ENCODE results near the gene DPYSL4. TPM values are rescaled to one million over a fixed set of nuclear protein-coding genes. Genes with fewer than 3 reads are reported as not detected.

DPYSL4 gene
- total RNA-seq, 1 experiment from 2014 or later, result 0.21 TPM

DNA sequence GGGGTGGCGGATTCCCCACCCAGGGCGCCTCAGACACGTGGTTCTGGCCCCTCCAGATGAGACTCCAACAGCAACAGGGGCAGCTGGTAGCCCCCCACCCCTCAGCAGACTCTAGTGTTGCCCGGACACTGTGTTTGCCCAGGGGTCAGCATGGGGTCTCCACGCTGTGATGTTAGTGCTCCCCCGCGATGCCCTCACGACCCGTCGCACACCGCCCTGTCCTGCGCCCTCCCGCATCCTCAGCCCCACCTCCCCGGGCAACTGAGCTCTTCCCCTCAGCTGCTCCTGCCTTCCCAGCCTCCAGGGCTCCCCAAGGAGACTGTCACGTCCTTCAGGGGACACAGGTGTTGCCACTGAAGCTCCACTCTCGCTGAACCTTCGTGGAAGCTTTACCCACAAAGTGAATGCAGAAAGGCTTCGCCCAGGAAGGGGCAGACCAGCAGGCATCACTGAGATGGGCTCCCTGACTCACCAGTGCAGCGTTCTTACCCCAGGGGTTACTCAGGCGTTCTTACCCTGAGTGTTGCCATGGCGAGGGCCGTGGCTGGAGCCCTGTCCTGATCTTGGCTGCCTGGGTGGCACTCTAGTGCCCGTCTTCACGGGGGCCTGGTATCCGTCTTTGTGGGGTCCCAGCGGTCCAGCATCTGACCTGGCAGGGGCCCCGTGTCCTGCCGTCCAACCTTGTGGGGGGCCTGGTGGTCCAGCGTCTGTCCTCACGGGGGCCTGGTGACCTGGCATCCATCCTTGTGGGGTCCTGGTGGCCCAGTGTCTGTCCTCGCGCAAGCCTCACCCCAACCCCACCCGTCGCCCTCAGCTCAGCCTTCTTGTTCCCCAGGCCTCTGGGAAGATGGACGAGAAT is 14.6 kb downstream of the DPYSL4 start:
- no peak for DNase-seq (ENCODE audit: unreplicated experiment)
- CTCF ChIA-PET, result interaction anchor here (0.6 kb wide), 2 partner anchors 47 to 141 kb away, joined by 3 to 4 read pairs; no protein-coding TSS in a partner anchor
- H3K27me3 Mint-ChIP-seq (ENCODE audit: insufficient read depth, unreplicated experiment), result no peaks in the 10 kb centered on the region
- no peaks in the 10 kb centered on the region for H3K9me3 Mint-ChIP-seq (ENCODE audit: unreplicated experiment)
- POLR2A ChIA-PET, result no interaction called here
- BruUV-seq (replicated peaks), result no TSS peak
- intact Hi-C loops (cut with micrococcal nuclease), result no loop called here
- no peak overlapping the region for H3K4me3 Mint-ChIP-seq (ENCODE audit: unreplicated experiment)
- peaks cover under 1% of the 10 kb centered on the region for H3K36me3 Mint-ChIP-seq (ENCODE audit: insufficient read depth, unreplicated experiment)
- H3K4me1 Mint-ChIP-seq (ENCODE audit: insufficient read depth, unreplicated experiment), result no peaks in the 10 kb centered on the region
- H3K27ac Mint-ChIP-seq (ENCODE audit: low read depth, unreplicated experiment), result no peak overlapping the region
- TF ChIP-seq, protein P1, sequence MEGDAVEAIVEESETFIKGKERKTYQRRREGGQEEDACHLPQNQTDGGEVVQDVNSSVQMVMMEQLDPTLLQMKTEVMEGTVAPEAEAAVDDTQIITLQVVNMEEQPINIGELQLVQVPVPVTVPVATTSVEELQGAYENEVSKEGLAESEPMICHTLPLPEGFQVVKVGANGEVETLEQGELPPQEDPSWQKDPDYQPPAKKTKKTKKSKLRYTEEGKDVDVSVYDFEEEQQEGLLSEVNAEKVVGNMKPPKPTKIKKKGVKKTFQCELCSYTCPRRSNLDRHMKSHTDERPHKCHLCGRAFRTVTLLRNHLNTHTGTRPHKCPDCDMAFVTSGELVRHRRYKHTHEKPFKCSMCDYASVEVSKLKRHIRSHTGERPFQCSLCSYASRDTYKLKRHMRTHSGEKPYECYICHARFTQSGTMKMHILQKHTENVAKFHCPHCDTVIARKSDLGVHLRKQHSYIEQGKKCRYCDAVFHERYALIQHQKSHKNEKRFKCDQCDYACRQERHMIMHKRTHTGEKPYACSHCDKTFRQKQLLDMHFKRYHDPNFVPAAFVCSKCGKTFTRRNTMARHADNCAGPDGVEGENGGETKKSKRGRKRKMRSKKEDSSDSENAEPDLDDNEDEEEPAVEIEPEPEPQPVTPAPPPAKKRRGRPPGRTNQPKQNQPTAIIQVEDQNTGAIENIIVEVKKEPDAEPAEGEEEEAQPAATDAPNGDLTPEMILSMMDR (IDR thresholded peaks at IDR 0.05; ENCODE audit: unreplicated experiment), result no peak

DNA sequence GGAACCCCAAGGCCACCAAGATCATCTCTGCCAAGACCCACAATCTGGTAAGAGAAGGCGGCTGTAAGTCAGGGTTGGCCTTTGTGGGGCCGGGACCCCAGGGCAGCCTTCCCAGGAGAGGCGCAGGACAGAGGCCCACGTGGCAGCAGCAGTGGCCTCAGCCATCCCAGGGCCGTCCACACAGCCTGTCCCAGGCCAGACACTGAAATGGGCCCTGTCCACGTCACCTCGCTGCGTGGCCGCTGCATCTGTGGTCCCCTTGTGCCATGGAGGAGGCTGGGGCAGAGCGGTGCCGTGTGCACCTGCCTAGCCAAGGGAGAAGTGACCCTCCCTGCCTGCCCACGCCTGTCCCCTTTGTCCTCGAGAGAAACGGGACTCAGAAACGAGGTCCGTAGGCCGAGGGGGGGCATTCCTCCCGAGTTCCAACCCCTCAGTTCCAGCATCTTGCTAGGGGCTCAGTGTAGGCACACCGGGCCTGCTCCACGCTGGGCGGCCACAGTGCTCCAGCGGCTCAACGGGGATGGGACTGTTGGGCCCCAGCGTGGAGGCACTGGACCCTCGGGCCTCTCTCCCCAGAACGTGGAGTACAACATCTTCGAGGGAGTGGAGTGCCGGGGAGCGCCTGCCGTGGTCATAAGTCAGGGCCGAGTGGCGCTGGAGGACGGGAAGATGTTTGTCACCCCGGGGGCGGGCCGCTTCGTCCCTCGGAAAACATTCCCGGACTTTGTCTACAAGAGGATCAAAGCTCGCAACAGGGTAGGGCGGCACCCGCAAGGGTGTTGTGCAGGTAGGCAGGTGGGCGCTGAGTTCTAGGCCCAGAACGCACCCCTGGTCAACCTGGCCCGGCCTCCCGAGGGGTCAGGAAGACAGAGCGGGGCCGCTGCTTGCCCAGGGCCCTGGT is 15.6 kb downstream of the DPYSL4 start:
- ChIA-PET POLR2A (no interaction called here), CTCF (interaction anchor here (0.6 kb wide), 1 partner anchor 140 kb away, joined by 4 read pairs; no protein-coding TSS in a partner anchor)

DNA sequence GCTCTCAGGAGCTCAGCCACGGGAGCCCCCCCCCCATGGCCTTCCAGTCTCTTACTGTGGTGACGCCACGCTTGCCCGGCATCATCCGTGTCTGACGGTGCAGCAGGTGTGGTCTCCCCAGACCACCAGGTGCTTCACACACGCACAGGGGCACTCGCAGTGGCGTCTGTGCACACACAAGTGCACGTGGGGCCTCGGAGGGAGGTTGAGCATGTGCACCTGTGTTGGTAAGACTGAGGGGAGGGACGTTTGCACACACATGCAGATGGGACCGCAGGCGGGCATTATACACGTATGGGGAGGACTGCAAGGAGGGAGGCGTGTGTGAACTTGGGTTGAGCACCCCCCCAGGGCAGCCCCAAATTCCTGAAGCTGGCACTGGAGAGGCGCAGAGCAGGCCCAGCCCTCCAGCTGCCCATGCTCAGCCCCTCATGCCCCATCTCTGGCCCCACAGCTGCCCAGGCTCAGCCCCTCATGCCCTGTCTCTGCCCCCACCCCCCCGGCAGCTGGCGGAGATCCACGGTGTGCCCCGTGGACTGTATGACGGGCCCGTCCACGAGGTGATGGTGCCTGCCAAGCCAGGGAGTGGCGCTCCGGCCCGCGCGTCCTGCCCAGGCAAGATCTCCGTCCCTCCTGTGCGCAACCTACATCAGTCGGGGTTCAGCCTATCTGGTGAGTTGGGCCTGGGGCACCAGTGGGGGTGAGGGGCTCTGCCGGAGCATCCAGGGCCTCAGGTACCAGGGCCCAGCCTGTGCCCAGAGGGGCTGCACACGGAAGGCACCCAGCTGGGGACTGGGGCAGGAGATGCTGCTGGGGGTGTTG is 16.7 kb downstream of the DPYSL4 start:
- Mint-ChIP-seq H3K9me3 (ENCODE audit: unreplicated experiment) (no peaks in the 10 kb centered on the region), H3K27me3 (ENCODE audit: insufficient read depth, unreplicated experiment) (no peaks in the 10 kb centered on the region), H3K27ac (ENCODE audit: low read depth, unreplicated experiment) (no peak overlapping the region), H3K36me3 (ENCODE audit: insufficient read depth, unreplicated experiment) (peaks cover 4% of the 10 kb centered on the region), H3K4me1 (ENCODE audit: insufficient read depth, unreplicated experiment) (no peaks in the 10 kb centered on the region), H3K4me3 (ENCODE audit: unreplicated experiment) (no peak overlapping the region)
- CTCF ChIA-PET, result no interaction called here
- no peak for DNase-seq (ENCODE audit: unreplicated experiment)
- TF ChIP-seq, protein P1 (IDR thresholded peaks at IDR 0.05; ENCODE audit: unreplicated experiment), result no peak
- POLR2A ChIA-PET, result no interaction called here
- no TSS peak for BruUV-seq (replicated peaks)
- intact Hi-C loops (cut with micrococcal nuclease), result no loop called here

More for the DNA sequence above, 15.6 kb downstream of the DPYSL4 start:
- intact Hi-C loops (cut with micrococcal nuclease), result no loop called here
- no peaks in the 10 kb centered on the region for H3K9me3 Mint-ChIP-seq (ENCODE audit: unreplicated experiment)
- no peak overlapping the region for H3K4me3 Mint-ChIP-seq (ENCODE audit: unreplicated experiment)
- H3K4me1 Mint-ChIP-seq (ENCODE audit: insufficient read depth, unreplicated experiment), result no peaks in the 10 kb centered on the region
- no peaks in the 10 kb centered on the region for H3K27me3 Mint-ChIP-seq (ENCODE audit: insufficient read depth, unreplicated experiment)
- H3K27ac Mint-ChIP-seq (ENCODE audit: low read depth, unreplicated experiment), result no peak overlapping the region
- BruUV-seq (replicated peaks), result no TSS peak
- DNase-seq (ENCODE audit: unreplicated experiment), result no peak
- TF ChIP-seq, protein P1 (IDR thresholded peaks at IDR 0.05; ENCODE audit: unreplicated experiment), result no peak
- H3K36me3 Mint-ChIP-seq (ENCODE audit: insufficient read depth, unreplicated experiment), result peaks cover 4% of the 10 kb centered on the region

Data from MCF 10A (cell line).